HEK293 (cell line): Measurements from ENCODE around the gene NSMCE4A.

Source experiments
- CTCF ChIA-PET: fragments of 350-600 bp; formaldehyde crosslinking; extraction: SDS; loops from one replicate; lab custom pipeline; 2021; ENCODE audit warnings: antibody characterized with exemption; lab: Yijun Ruan, JAX
- POLR2A ChIA-PET: fragments of 300-600 bp; formaldehyde crosslinking; extraction: SDS; loops from one replicate; lab custom pipeline; 2020; ENCODE audit warnings: antibody characterized with exemption, inconsistent platforms; lab: Yijun Ruan, JAX
- H3K27ac ChIP-seq: fragments of 200-500 bp; sonication (Bioruptor generic); 2 replicates; pipeline ENCODE4 v1.5.1; 2014; ENCODE audit warnings: low read depth, low read length, control low read depth, inconsistent platforms; ENCODE audit errors: extremely low read depth
- H3K36me3 ChIP-seq, 2 experiments: fragments of 200-500 bp in 1 of 2; sonication (Bioruptor generic) in 1 of 2; 1 replicate in 1 of 2; 2 replicates in 1 of 2; pipeline ENCODE4 v1.5.1; 2014 to 2017; ENCODE audit warnings: inconsistent platforms in 2 of 2, low read length in 2 of 2; ENCODE audit not compliant: control insufficient read depth in 2 of 2, insufficient read depth in 1 of 2
- H3K4me1 ChIP-seq: fragments of 200-500 bp; sonication (Bioruptor generic); 2 replicates; pipeline ENCODE4 v1.5.1; 2014; ENCODE audit warnings: mild to moderate bottlenecking, low read length, inconsistent platforms; ENCODE audit not compliant: control insufficient read depth, insufficient read depth
- H3K4me3 ChIP-seq: 2 replicates; pipeline ENCODE4 v1.5.1; 2011; ENCODE audit warnings: low read depth, mild to moderate bottlenecking, control low read depth, low read length, moderate library complexity
- H3K9me3 ChIP-seq: fragments of 200-500 bp; sonication (Bioruptor generic); 2 replicates; pipeline ENCODE4 v1.5.1; 2014; ENCODE audit warnings: low read depth, low read length, inconsistent platforms; ENCODE audit not compliant: control insufficient read depth, insufficient read depth
- GFI1B ChIP-seq: fragments of 450-650 bp; formaldehyde crosslinking; IDR thresholded peaks from 2 replicates; pipeline ENCODE4 v1.5.1; 2016; ENCODE audit warnings: missing biosample characterization, missing genetic modification characterization
- GLI2 ChIP-seq: fragments of 450-650 bp; formaldehyde crosslinking; IDR thresholded peaks from 2 replicates; pipeline ENCODE4; 2017; ENCODE audit warnings: missing biosample characterization, missing genetic modification characterization, low read depth, borderline replicate concordance
- PRDM1 ChIP-seq: fragments of 450-650 bp; formaldehyde crosslinking; IDR thresholded peaks from 2 replicates; pipeline ENCODE4; 2016; ENCODE audit warnings: missing biosample characterization, missing genetic modification characterization
- YY2 ChIP-seq: fragments of 450-650 bp; formaldehyde crosslinking; IDR thresholded peaks from 2 replicates; pipeline ENCODE4 v1.5.1; 2016; ENCODE audit warnings: missing biosample characterization, missing genetic modification characterization
- ZNF19 ChIP-seq: fragments of 450-650 bp; formaldehyde crosslinking; IDR thresholded peaks from 2 replicates; pipeline ENCODE4; 2016; ENCODE audit warnings: missing biosample characterization, missing genetic modification characterization, low read depth
- ZNF211 ChIP-seq: fragments of 450-650 bp; formaldehyde crosslinking; IDR thresholded peaks from 2 replicates; pipeline ENCODE4 v1.5.1; 2016; ENCODE audit warnings: low read depth, missing biosample characterization, missing genetic modification characterization
- ZNF239 ChIP-seq: fragments of 450-650 bp; formaldehyde crosslinking; IDR thresholded peaks from 2 replicates; pipeline ENCODE4 v1.5.1; 2016; ENCODE audit warnings: missing biosample characterization, missing genetic modification characterization
- ZNF416 ChIP-seq: fragments of 450-650 bp; formaldehyde crosslinking; IDR thresholded peaks from 2 replicates; pipeline ENCODE4 v1.5.1; 2016; ENCODE audit warnings: missing biosample characterization, missing genetic modification characterization
- ZNF549 ChIP-seq: fragments of 450-650 bp; IDR thresholded peaks from 2 replicates; pipeline ENCODE4 v1.5.1; 2018; ENCODE audit warnings: missing biosample characterization, missing genetic modification characterization, mild to moderate bottlenecking, inconsistent platforms, moderate library complexity
- ZNF585B ChIP-seq: fragments of 450-650 bp; formaldehyde crosslinking; IDR thresholded peaks from 2 replicates; pipeline ENCODE4 v1.5.1; 2016; ENCODE audit warnings: missing biosample characterization, missing genetic modification characterization
- ZNF626 ChIP-seq: fragments of 450-650 bp; sonication (Bioruptor Pico); formaldehyde crosslinking; IDR thresholded peaks from 2 replicates; pipeline ENCODE4 v1.5.1; 2018; ENCODE audit warnings: missing biosample characterization, missing genetic modification characterization, inconsistent platforms
- ZXDB ChIP-seq: fragments of 450-650 bp; formaldehyde crosslinking; IDR thresholded peaks from 2 replicates; pipeline ENCODE4 v1.5.1; 2016; ENCODE audit warnings: missing biosample characterization, missing genetic modification characterization
- TF ChIP-seq, protein P1 (sequence below): fragments of 450-650 bp; formaldehyde crosslinking; IDR thresholded peaks from 2 replicates; pipeline ENCODE4 v1.5.1; 2016; ENCODE audit warnings: missing biosample characterization, missing genetic modification characterization
- TF ChIP-seq, protein P2 (sequence below): fragments of 450-650 bp; formaldehyde crosslinking; optimal IDR thresholded peaks from 2 replicates; pipeline ENCODE3; 2016; ENCODE audit warnings: missing biosample characterization, mild to moderate bottlenecking, missing genetic modification characterization
- TF ChIP-seq, protein P3 (sequence below): fragments of 450-650 bp; formaldehyde crosslinking; IDR thresholded peaks from 2 replicates; pipeline ENCODE4 v1.5.1; 2016; ENCODE audit warnings: missing biosample characterization, missing genetic modification characterization
- TF ChIP-seq, protein P4 (sequence below): fragments of 450-650 bp; formaldehyde crosslinking; IDR thresholded peaks from 2 replicates; pipeline ENCODE4 v1.5.1; 2016; ENCODE audit warnings: missing biosample characterization, missing genetic modification characterization

Gene NSMCE4A

DNA sequence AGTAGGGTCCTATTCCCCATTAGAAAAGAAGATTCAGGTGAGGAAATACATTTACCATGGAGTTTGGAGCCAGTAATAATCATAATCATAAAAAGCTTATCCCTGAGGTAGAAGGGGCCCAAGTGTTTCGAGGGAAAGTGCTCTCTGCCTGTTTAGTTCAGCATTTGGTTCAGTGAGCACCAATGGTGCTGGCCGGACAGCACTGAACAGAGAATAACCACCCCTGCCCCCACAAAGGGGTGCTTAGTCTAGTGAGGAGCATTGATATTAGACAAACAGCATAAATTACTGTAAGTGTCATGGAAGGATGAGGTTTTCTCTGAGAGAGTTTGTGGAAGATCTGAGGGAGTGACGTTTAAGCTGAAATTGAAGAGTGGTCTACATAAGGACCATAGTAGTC is 25.6 kb downstream of the NSMCE4A start:
- no peaks in the 10 kb centered on the region for H3K9me3 ChIP-seq
- POLR2A ChIA-PET, result no interaction called here
- TF ChIP-seq GLI2 (tag by site-specific recombination), result no peak
- TF ChIP-seq ZNF626 (tag by site-specific recombination), result no peak
- TF ChIP-seq ZNF211 (tag by site-specific recombination), result no peak
- TF ChIP-seq GFI1B (tag by site-specific recombination), result no peak
- no peak for TF ChIP-seq YY2 (tag by site-specific recombination)
- TF ChIP-seq, protein P1, sequence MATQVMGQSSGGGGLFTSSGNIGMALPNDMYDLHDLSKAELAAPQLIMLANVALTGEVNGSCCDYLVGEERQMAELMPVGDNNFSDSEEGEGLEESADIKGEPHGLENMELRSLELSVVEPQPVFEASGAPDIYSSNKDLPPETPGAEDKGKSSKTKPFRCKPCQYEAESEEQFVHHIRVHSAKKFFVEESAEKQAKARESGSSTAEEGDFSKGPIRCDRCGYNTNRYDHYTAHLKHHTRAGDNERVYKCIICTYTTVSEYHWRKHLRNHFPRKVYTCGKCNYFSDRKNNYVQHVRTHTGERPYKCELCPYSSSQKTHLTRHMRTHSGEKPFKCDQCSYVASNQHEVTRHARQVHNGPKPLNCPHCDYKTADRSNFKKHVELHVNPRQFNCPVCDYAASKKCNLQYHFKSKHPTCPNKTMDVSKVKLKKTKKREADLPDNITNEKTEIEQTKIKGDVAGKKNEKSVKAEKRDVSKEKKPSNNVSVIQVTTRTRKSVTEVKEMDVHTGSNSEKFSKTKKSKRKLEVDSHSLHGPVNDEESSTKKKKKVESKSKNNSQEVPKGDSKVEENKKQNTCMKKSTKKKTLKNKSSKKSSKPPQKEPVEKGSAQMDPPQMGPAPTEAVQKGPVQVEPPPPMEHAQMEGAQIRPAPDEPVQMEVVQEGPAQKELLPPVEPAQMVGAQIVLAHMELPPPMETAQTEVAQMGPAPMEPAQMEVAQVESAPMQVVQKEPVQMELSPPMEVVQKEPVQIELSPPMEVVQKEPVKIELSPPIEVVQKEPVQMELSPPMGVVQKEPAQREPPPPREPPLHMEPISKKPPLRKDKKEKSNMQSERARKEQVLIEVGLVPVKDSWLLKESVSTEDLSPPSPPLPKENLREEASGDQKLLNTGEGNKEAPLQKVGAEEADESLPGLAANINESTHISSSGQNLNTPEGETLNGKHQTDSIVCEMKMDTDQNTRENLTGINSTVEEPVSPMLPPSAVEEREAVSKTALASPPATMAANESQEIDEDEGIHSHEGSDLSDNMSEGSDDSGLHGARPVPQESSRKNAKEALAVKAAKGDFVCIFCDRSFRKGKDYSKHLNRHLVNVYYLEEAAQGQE, result no peak
- TF ChIP-seq, all 188 proteins: peak for 0
- Histone ChIP-seq H3K4me3 (no peak overlapping the region), H3K27ac (no peak overlapping the region), H3K4me1 (no peaks in the 10 kb centered on the region), H3K36me3 (peaks cover 0 to 3% of the 10 kb centered on the region in 2 experiments; a peak in 1 of 3 replicates)
- CTCF ChIA-PET, result interaction anchor here (0.5 to 1.2 kb wide), 2 partner anchors 10 to 102 kb away, joined by 3 to 4 read pairs; no protein-coding TSS in a partner anchor

DNA sequence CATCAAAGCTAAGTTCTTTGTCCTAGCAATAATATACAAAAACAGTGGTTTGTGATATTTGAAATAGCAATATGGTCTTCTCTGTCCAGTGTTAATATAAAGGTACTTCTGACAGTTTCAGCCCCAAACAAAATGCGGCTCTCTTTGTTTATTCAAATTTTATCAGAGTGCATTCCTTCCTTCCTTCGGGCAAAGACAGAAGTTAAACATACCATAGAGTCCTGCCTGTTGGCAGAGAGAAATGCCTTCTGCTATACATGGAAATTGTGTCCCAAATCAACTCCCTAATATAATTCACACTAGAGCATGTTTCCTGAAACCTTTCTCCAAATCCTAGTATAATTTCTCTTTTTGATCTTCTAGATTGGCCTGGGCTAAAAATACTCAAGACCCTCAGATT is 26.0 kb downstream of the NSMCE4A start:
- Histone ChIP-seq H3K9me3 (no peaks in the 10 kb centered on the region), H3K4me1 (no peaks in the 10 kb centered on the region), H3K4me3 (no peak overlapping the region), H3K36me3 (no peaks in the 10 kb centered on the region; a peak in 1 of 3 replicates), H3K27ac (no peak overlapping the region)
- ChIA-PET POLR2A (no interaction called here), CTCF (interaction anchor here (1.0 to 1.2 kb wide), 2 partner anchors 10 to 26 kb away, joined by 3 to 4 read pairs; no protein-coding TSS in a partner anchor)
- no peak for TF ChIP-seq ZNF585B
- TF ChIP-seq, protein P2, sequence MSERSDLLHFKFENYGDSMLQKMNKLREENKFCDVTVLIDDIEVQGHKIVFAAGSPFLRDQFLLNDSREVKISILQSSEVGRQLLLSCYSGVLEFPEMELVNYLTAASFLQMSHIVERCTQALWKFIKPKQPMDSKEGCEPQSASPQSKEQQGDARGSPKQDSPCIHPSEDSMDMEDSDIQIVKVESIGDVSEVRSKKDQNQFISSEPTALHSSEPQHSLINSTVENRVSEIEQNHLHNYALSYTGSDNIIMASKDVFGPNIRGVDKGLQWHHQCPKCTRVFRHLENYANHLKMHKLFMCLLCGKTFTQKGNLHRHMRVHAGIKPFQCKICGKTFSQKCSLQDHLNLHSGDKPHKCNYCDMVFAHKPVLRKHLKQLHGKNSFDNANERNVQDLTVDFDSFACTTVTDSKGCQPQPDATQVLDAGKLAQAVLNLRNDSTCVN (tag by site-specific recombination), result no peak
- TF ChIP-seq, protein P3, sequence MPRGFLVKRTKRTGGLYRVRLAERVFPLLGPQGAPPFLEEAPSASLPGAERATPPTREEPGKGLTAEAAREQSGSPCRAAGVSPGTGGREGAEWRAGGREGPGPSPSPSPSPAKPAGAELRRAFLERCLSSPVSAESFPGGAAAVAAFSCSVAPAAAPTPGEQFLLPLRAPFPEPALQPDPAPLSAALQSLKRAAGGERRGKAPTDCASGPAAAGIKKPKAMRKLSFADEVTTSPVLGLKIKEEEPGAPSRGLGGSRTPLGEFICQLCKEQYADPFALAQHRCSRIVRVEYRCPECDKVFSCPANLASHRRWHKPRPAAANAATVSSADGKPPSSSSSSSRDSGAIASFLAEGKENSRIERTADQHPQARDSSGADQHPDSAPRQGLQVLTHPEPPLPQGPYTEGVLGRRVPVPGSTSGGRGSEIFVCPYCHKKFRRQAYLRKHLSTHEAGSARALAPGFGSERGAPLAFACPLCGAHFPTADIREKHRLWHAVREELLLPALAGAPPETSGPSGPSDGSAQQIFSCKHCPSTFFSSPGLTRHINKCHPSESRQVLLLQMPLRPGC, result no peak
- no peak for TF ChIP-seq ZNF19 (tag by site-specific recombination)
- no peak for TF ChIP-seq ZNF416 (tag by site-specific recombination)
- TF ChIP-seq ZNF239, result no peak
- TF ChIP-seq, all 188 proteins: peak for 0

DNA sequence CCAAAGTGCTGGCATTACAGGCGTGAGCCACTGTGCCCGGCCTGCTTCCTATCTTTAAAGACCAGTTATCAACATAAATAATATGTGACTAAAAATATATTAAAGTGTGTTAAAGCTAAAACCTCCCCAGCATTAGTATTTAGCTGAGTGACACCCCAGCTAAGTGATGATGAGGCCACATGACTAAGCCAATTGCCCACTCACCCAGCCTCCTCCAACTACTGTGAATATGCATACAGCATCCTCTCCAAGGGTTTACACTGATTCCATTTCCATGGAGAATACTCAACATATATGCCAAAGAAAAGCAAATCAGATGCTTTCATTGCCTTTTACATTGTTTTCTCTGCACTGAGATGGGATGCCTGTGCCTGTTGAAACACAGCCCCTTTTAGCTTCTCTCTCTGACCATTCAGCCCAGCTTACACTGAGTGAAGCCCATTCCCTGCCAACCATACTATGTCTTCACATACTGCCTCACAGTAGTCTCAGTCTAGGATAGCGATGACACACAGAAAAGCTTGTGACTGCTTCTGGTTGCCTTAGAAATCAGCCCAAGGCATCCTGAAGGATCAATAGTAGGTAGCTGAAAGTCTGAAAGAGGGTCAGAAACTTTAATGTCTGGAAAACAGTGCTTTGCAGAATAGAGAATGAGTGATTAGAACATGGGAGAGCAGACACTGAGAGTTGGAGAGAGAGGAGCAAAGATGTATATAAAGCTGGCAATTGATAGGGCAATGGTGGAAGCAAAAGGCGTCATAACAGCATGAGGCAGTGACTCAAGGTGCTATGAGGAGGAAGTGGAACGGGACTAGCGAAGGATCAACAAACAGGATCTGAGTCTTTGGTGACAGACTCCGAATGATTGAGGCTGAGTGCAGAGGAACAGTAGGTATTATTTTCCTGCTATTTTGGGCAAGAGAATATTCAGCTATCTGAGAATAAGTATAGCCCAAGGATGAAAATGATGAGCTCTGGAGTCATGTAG is 27.4 kb downstream of the NSMCE4A start:
- no peak overlapping the region for H3K27ac ChIP-seq
- no peaks in the 10 kb centered on the region for H3K9me3 ChIP-seq
- ChIA-PET CTCF (interaction anchor here (0.6 to 1.0 kb wide), 4 partner anchors 8 to 239 kb away, joined by 3 to 4 read pairs (median 3); no protein-coding TSS in a partner anchor), POLR2A (no interaction called here)
- no peaks in the 10 kb centered on the region for H3K4me1 ChIP-seq
- no peaks in the 10 kb centered on the region for H3K36me3 ChIP-seq
- no peak overlapping the region for H3K4me3 ChIP-seq
- TF ChIP-seq, protein P4, sequence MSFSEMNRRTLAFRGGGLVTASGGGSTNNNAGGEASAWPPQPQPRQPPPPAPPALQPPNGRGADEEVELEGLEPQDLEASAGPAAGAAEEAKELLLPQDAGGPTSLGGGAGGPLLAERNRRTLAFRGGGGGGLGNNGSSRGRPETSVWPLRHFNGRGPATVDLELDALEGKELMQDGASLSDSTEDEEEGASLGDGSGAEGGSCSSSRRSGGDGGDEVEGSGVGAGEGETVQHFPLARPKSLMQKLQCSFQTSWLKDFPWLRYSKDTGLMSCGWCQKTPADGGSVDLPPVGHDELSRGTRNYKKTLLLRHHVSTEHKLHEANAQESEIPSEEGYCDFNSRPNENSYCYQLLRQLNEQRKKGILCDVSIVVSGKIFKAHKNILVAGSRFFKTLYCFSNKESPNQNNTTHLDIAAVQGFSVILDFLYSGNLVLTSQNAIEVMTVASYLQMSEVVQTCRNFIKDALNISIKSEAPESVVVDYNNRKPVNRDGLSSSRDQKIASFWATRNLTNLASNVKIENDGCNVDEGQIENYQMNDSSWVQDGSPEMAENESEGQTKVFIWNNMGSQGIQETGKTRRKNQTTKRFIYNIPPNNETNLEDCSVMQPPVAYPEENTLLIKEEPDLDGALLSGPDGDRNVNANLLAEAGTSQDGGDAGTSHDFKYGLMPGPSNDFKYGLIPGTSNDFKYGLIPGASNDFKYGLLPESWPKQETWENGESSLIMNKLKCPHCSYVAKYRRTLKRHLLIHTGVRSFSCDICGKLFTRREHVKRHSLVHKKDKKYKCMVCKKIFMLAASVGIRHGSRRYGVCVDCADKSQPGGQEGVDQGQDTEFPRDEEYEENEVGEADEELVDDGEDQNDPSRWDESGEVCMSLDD (tag by site-specific recombination), result no peak
- TF ChIP-seq ZXDB (tag by site-specific recombination) (no peak), PRDM1 (tag by site-specific recombination) (no peak), ZNF549 (tag by site-specific recombination) (no peak)
- TF ChIP-seq, protein P3, result no peak
